Mammary epithelial cell (primary cell): ENCODE results near the gene KLF13.

Experiments
- CTCF ChIP-seq, 2 donors: IDR thresholded peaks in 1 of 2; conservative IDR thresholded peaks in 1 of 2; 2 replicates each; pipeline ENCODE4 v1.5.1; 2011 to 2012; ENCODE audit warnings: inconsistent platforms in 2 of 2, low read length in 2 of 2, mild to moderate bottlenecking in 2 of 2, control low read depth in 1 of 2, low read depth in 1 of 2; ENCODE audit not compliant: insufficient read depth in 1 of 2; ENCODE audit errors: extremely low read depth in 1 of 2
- EZH2 ChIP-seq: IDR thresholded peaks from 2 replicates; pipeline ENCODE4 v1.6.1; 2012; ENCODE audit warnings: low read length, inconsistent platforms, borderline replicate concordance

GRCh38 chr15:31361764-31362515, 35.3 kb downstream of the KLF13 start:
- TF ChIP-seq CTCF (conservative IDR thresholded peaks at IDR 0.05 in 1 of 2, IDR thresholded peaks at IDR 0.05 in 1 of 2; ENCODE audit: extremely low read depth in 1 of 2, insufficient read depth in 1 of 2, low read depth in 1 of 2, low read length in 2 of 2) (no peak), EZH2 (no peak)
